ENCODE data around the gene CITED2. TPM values are rescaled to one million over a fixed set of nuclear protein-coding genes. Genes with fewer than 3 reads are reported as not detected.

CITED2 gene
- total RNA-seq, 1 experiment from 2014 or later, result 46.1 TPM

DNA sequence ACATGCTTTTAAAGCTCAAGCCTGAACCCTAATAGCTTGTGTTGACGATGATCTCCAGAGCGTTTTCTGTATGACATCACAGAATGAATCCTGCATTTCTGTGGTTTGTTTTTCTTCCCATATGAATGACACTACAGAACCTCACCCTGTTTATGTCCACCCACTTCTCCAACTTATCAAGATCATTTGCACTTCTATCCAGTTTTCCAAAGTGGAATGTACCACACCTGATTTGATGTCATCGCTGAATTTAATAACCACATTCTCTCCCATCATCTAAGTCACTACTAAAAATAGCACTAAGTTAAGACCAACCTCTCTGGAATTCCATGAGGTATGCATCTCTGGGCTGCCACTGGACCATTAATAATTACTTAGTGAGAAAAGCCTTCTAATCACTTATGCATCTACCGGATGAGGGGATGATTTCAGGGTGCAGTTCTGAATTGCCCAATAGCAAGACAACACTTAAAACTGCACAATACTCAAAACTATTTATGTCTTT lies 33.3 kb upstream of the CITED2 start:
- H3K4me2 ChIP-seq (ENCODE audit: low read length), result peak overlapping the region; percentile 35
- ChIA-PET CTCF (no interaction called here), POLR2A (no interaction called here), RAD21 (ENCODE audit: low non-redundant PET in 1 of 2, low total read pairs in 2 of 2, uncharacterized antibody in 2 of 2, unreplicated experiment in 2 of 2) (no interaction called here)
- no peaks in the 10 kb centered on the region for H3K27me3 ChIP-seq (ENCODE audit: insufficient read depth, low read length)
- peak overlapping the region; percentile 24 for H2AFZ ChIP-seq (ENCODE audit: low read depth, low read length, poor library complexity, severe bottlenecking)
- no peak overlapping the region for H3K27ac ChIP-seq (ENCODE audit: low read depth, low read length)
- no peaks in the 10 kb centered on the region for H3K9me3 ChIP-seq (ENCODE audit: control insufficient read depth in 1 of 2, insufficient read depth in 1 of 2, low read depth in 1 of 2, low read length in 2 of 2)
- no peaks in the 10 kb centered on the region for H3K36me3 ChIP-seq (ENCODE audit: control insufficient read depth in 1 of 2, insufficient read depth in 2 of 2, low read length in 2 of 2)
- H3K9ac ChIP-seq (ENCODE audit: low read length), result no peak overlapping the region
- TF ChIP-seq POLR2AphosphoS5 (IDR thresholded peaks at IDR 0.05; ENCODE audit: low read depth, low read length) (no peak), SIN3A (IDR thresholded peaks at IDR 0.05; ENCODE audit: low read depth) (no peak), SP1 (IDR thresholded peaks at IDR 0.05; ENCODE audit: low read depth) (no peak), ELF1 (IDR thresholded peaks at IDR 0.05; ENCODE audit: borderline replicate concordance, low read depth) (no peak), CEBPB (IDR thresholded peaks at IDR 0.05; ENCODE audit: low read depth) (no peak), ZNF274 (IDR thresholded peaks at IDR 0.05; ENCODE audit: low read depth, low read length) (no peak), CBX3 (IDR thresholded peaks at IDR 0.05; ENCODE audit: low read depth) (no peak), ZFX (IDR thresholded peaks at IDR 0.05) (no peak), EZH2phosphoT487 (IDR thresholded peaks at IDR 0.05; ENCODE audit: borderline replicate concordance) (no peak), EGR1 (IDR thresholded peaks at IDR 0.05; ENCODE audit: low read depth) (no peak), FOSL1 (IDR thresholded peaks at IDR 0.05; ENCODE audit: low read depth) (no peak), SRF (IDR thresholded peaks at IDR 0.05; ENCODE audit: low read depth) (no peak), RAD21 (IDR thresholded peaks at IDR 0.05; ENCODE audit: low read depth) (no peak), EZH2 (IDR thresholded peaks at IDR 0.05) (no peak)
- TF ChIP-seq, protein P1, sequence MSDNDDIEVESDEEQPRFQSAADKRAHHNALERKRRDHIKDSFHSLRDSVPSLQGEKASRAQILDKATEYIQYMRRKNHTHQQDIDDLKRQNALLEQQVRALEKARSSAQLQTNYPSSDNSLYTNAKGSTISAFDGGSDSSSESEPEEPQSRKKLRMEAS (IDR thresholded peaks at IDR 0.05), result no peak
- TF ChIP-seq, protein P2, sequence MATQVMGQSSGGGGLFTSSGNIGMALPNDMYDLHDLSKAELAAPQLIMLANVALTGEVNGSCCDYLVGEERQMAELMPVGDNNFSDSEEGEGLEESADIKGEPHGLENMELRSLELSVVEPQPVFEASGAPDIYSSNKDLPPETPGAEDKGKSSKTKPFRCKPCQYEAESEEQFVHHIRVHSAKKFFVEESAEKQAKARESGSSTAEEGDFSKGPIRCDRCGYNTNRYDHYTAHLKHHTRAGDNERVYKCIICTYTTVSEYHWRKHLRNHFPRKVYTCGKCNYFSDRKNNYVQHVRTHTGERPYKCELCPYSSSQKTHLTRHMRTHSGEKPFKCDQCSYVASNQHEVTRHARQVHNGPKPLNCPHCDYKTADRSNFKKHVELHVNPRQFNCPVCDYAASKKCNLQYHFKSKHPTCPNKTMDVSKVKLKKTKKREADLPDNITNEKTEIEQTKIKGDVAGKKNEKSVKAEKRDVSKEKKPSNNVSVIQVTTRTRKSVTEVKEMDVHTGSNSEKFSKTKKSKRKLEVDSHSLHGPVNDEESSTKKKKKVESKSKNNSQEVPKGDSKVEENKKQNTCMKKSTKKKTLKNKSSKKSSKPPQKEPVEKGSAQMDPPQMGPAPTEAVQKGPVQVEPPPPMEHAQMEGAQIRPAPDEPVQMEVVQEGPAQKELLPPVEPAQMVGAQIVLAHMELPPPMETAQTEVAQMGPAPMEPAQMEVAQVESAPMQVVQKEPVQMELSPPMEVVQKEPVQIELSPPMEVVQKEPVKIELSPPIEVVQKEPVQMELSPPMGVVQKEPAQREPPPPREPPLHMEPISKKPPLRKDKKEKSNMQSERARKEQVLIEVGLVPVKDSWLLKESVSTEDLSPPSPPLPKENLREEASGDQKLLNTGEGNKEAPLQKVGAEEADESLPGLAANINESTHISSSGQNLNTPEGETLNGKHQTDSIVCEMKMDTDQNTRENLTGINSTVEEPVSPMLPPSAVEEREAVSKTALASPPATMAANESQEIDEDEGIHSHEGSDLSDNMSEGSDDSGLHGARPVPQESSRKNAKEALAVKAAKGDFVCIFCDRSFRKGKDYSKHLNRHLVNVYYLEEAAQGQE (IDR thresholded peaks at IDR 0.05; ENCODE audit: low read depth), result no peak
- TF ChIP-seq, protein P3, sequence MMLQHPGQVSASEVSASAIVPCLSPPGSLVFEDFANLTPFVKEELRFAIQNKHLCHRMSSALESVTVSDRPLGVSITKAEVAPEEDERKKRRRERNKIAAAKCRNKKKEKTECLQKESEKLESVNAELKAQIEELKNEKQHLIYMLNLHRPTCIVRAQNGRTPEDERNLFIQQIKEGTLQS (IDR thresholded peaks at IDR 0.05), result no peak
- TF ChIP-seq, protein P4, sequence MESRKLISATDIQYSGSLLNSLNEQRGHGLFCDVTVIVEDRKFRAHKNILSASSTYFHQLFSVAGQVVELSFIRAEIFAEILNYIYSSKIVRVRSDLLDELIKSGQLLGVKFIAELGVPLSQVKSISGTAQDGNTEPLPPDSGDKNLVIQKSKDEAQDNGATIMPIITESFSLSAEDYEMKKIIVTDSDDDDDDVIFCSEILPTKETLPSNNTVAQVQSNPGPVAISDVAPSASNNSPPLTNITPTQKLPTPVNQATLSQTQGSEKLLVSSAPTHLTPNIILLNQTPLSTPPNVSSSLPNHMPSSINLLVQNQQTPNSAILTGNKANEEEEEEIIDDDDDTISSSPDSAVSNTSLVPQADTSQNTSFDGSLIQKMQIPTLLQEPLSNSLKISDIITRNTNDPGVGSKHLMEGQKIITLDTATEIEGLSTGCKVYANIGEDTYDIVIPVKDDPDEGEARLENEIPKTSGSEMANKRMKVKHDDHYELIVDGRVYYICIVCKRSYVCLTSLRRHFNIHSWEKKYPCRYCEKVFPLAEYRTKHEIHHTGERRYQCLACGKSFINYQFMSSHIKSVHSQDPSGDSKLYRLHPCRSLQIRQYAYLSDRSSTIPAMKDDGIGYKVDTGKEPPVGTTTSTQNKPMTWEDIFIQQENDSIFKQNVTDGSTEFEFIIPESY (IDR thresholded peaks at IDR 0.05; ENCODE audit: extremely low read depth, insufficient replicate concordance, low read length), result no peak
- TF ChIP-seq, protein P5, sequence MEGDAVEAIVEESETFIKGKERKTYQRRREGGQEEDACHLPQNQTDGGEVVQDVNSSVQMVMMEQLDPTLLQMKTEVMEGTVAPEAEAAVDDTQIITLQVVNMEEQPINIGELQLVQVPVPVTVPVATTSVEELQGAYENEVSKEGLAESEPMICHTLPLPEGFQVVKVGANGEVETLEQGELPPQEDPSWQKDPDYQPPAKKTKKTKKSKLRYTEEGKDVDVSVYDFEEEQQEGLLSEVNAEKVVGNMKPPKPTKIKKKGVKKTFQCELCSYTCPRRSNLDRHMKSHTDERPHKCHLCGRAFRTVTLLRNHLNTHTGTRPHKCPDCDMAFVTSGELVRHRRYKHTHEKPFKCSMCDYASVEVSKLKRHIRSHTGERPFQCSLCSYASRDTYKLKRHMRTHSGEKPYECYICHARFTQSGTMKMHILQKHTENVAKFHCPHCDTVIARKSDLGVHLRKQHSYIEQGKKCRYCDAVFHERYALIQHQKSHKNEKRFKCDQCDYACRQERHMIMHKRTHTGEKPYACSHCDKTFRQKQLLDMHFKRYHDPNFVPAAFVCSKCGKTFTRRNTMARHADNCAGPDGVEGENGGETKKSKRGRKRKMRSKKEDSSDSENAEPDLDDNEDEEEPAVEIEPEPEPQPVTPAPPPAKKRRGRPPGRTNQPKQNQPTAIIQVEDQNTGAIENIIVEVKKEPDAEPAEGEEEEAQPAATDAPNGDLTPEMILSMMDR (IDR thresholded peaks at IDR 0.05 in 2 of 3, conservative IDR thresholded peaks at IDR 0.05 in 1 of 3; ENCODE audit: borderline replicate concordance in 1 of 3, insufficient read depth in 1 of 3, low read depth in 2 of 3, low read length in 2 of 3), result no peak
- no peaks in the 10 kb centered on the region for H4K20me1 ChIP-seq (ENCODE audit: insufficient read depth)
- peaks cover 0 to 11% of the 10 kb centered on the region in 2 experiments; a peak in 3 of 4 replicates for H3K4me1 ChIP-seq (ENCODE audit: control insufficient read depth in 1 of 2, insufficient read depth in 2 of 2, low read length in 2 of 2)
- no peak overlapping the region for H3K4me3 ChIP-seq (replicated peaks in 1 of 2; ENCODE audit: low read depth in 1 of 2, low read length in 2 of 2)
- DNase-seq (ENCODE audit: low read depth, low spot score) (no peak), ATAC-seq (peak; percentile 63; the same call in 1 of the 2 replicates)
- H3K9me2 ChIP-seq (ENCODE audit: insufficient read depth), result no peaks in the 10 kb centered on the region
- no TSS peak for BruUV-seq (replicated peaks)
- intact Hi-C loops (cut with micrococcal nuclease), result no loop called here
- no peaks in the 10 kb centered on the region for H3K79me2 ChIP-seq (ENCODE audit: insufficient read depth, low read length)

Data from HCT116 (cell line).